Right lobe of liver (tissue), 4 donors: ENCODE results near the gene DGKH.

Experiments
- POLR2A ChIP-seq: fragments of 450-650 bp; IDR thresholded peaks from one replicate; pipeline ENCODE4 v1.6.1; 2017; ENCODE audit warnings: antibody characterized with exemption, mild to moderate bottlenecking
- TF ChIP-seq, protein P1 (sequence below), 4 donors: fragments of 200-600 bp in 3 of 4; fragments of 450-650 bp in 1 of 4; IDR thresholded peaks; one replicate each; pipeline versions ENCODE4 v1.5.1 to v1.8.0; 2016 to 2022; ENCODE audit warnings: antibody characterized with exemption in 4 of 4, mild to moderate bottlenecking in 2 of 4
- donor health status: DM: no; HTN: no; CAD: no.
- donor health status: DM: no; HTN: no; CAD: no.
- donor health status: DM: no; HTN: yes; CAD: no.

DNA sequence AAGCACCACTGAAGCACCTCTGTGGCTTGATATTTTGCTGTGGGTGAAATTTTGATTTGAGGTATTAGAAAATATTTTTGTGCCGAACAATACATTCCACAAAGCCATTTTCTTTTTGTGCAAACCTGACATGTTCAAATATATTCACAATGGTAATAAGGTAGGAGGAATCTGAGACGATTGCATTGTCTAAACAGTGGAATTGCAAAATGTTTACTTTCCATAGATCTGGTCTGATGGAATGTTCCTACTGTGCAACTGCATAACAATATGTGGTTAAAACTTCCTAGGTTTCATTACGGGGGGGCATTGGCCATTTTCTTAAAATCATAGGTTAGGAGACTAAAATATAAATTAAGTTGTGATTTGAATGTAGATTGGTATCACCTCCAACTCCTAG is 180.8 kb downstream of the DGKH start:
- TF ChIP-seq, protein P1, sequence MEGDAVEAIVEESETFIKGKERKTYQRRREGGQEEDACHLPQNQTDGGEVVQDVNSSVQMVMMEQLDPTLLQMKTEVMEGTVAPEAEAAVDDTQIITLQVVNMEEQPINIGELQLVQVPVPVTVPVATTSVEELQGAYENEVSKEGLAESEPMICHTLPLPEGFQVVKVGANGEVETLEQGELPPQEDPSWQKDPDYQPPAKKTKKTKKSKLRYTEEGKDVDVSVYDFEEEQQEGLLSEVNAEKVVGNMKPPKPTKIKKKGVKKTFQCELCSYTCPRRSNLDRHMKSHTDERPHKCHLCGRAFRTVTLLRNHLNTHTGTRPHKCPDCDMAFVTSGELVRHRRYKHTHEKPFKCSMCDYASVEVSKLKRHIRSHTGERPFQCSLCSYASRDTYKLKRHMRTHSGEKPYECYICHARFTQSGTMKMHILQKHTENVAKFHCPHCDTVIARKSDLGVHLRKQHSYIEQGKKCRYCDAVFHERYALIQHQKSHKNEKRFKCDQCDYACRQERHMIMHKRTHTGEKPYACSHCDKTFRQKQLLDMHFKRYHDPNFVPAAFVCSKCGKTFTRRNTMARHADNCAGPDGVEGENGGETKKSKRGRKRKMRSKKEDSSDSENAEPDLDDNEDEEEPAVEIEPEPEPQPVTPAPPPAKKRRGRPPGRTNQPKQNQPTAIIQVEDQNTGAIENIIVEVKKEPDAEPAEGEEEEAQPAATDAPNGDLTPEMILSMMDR (IDR thresholded peaks at IDR 0.05), result no peak
- TF ChIP-seq POLR2A, result no peak
